SK-N-MC (cell line): ENCODE data around the gene PHLPP2.

Source experiments
- EZH2 ChIP-seq: fragments of 200-600 bp; sonication (generic); IDR thresholded peaks from one replicate; pipeline ENCODE4 v1.6.1; 2017; ENCODE audit warnings: antibody characterized with exemption
- POLR2AphosphoS5 ChIP-seq: IDR thresholded peaks from 2 replicates; pipeline ENCODE4 v1.6.1; 2012; ENCODE audit warnings: mild to moderate bottlenecking, low read depth, low read length, borderline replicate concordance

DNA sequence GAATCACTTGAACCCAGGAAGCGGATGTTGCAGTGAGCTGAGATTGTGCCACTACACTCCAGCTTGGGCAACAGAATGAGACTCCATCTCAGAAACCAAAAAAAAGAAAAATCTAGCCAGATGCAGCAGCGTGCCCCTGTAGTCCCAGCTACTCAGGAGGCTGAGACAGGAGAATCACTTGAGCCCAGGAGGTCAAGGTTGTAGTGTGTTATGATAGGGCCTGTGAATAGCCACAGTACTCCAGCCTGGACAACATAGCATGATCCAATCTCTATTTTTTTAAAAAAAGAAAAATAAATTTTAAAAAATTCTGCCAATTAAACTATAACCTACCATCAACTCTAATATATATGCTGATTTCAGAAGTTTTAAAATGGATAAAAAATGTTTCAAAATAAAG lies 15.8 kb downstream of the PHLPP2 start:
- TF ChIP-seq POLR2AphosphoS5 (no peak), EZH2 (no peak)
